ENCODE measurements around the gene ARHGEF40.

Gene ARHGEF40

DNA sequence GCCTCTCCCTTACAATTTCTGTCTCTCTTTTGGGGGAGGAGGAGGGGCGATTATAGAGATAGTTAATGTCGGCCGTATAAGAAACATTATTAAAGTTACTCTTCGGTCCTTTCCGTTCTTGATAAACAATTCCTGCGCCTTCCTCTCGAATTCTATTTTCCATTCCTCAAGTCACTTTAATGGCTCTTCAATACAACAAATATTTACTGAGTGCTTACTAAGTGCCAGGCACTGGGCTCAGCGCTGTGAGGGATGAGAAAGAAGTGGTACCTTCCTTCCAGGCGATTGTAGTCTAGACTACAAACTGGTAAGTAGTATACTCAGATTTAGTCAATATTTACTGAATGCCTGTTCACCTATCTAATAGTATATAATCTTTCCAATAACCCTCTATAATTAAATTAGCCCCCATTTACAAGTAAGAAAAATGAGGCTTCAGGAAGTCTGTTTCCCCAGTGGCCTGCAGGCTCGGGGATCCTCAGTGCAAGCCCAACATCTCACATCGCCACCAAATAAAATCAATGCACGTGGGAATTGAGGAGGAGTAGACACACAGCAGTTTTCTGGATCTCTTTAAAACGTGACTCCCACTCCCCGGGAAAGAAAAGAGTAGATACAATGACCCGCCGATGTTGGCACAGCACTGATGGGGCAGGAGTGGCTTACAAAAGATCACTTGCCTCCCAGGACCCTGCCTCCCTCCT is 28.9 kb downstream of the ARHGEF40 start:
- DNase-seq = no peak

DNA sequence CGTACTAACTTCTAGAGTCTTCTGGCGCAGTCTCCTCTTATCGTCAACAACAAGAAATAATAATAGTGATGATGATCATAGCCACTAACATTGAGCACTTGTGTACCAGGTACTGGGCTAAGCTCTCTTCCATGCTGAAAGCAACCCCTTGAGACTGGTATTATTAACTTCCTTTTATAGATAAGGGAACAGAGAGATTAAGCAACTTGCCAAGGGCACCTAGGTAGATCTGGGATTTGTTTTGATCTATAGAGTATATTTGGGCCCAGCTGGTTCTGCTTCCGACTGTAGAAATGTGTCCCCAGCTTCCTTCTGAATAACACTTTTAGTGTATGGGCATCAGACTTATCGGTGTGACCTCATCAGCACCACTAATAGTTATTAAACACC is 29.5 kb downstream of the ARHGEF40 start:
- DNase-seq = no peak

DNA sequence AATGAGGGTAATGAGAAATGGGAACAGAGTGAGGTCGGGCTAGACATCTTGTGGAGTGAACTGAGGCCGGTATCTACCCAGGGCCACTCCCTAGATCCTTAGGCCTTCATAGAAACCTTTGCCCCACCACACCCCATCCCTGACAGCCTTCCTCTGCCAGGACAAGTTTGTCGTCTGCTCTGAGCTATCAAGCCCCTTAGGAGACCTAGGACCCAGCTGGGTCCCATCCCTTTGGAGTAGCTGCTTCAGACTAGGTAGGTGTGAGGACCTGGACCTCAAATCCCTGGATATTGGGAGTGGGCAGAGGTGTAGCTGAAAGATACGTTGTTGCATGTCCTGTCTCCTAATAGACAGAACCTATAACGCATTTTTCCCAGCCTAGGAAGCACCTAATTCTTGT is 30.8 kb downstream of the ARHGEF40 start, which contains the start of gene TMEM253:
Gene TMEM253 (plus strand): TSS at position 136 of the 400 bp plus-strand sequence. CDS start 278 bp downstream, outside the sequence.
- DNase-seq = no peak

DNA sequence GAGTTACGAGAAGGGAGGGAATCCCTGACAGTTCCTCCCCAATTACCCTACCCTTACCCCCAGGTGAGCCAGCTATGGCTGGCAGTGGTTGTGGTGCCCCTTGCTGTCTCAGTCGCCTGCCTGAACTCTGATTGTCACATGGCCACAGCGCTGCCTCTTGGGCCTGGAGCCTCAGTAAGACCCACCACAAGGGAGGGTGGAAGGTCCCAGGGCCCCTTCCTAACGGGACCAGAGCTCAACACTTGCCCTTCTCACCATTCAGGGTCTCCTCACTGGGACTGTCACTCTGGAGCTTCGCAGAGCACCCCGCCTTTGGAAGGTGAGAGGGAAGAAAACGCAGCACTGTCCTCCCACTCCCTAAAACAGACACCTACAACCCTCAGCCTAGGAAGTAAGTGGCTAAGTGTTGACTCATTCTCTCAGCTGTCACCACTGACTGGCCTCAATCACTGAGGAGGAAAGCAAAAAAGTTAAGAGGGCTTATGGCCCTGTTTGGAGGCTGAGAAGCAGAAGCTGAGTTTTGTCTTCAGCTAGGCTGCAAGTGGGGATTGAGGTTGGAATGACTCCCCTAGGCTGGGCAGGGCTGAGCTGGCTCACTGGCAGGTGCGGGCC is 31.8 kb downstream of the ARHGEF40 start:
- peak; percentile 15 for DNase-seq

DNA sequence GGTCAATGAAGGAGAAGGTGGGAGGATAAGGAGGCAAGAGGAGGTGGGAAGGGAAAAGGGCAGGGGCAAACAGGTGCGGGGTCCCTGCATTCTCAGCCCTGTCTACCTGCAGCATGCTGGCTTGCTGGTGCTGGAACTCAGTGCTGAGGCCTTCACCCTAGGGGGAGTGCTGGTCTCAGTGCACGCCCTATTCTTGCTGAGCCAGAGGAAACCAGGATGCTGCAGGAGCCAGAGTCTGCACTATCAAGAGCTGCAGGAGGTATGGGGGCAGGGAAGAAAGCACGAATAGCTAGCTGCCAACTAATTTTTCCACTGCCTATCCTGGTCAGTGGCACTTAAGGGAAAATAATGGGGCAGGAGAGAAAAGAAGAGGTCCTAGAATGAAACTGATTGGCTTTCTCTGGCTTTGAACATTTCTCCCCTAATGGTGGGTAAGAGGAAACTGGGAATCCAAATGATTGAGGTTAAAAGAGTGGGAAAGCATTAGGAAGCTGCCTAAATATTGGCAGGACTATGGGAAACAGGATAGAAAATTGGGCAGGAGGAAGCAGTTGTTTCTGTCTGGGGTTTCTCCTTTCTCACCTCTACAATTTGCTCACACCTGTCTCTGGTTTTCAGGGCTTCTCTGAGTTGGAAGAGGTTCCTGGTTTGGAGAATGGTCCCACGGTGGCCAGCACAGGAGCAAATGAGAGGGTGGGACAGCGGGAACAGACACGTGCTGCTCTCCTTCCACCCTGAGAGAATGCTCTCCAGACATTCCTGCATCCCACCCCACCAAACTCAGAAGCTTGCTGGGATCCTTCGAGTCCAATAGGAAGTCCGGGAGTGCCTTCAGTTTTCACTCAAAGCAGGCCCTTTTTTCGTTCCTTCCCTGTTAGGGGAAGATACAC is 32.7 kb downstream of the ARHGEF40 start:
- peak; percentile 77 for DNase-seq

DNA sequence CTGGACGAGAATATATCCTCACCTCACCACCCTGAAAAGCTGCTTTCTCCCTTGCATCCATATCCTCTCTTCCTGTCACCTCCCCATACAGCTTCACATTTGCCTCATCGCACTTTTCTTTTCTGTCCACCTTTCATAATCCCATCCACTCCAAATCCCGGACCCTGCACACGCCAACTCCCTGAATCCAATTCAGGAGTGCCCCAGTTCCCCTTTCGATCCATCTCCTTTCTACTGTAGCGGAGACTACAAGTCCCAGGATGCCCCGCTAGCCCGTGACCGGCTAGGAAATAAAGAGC is 33.3 kb downstream of the ARHGEF40 start:
- no peak for DNase-seq

DNA sequence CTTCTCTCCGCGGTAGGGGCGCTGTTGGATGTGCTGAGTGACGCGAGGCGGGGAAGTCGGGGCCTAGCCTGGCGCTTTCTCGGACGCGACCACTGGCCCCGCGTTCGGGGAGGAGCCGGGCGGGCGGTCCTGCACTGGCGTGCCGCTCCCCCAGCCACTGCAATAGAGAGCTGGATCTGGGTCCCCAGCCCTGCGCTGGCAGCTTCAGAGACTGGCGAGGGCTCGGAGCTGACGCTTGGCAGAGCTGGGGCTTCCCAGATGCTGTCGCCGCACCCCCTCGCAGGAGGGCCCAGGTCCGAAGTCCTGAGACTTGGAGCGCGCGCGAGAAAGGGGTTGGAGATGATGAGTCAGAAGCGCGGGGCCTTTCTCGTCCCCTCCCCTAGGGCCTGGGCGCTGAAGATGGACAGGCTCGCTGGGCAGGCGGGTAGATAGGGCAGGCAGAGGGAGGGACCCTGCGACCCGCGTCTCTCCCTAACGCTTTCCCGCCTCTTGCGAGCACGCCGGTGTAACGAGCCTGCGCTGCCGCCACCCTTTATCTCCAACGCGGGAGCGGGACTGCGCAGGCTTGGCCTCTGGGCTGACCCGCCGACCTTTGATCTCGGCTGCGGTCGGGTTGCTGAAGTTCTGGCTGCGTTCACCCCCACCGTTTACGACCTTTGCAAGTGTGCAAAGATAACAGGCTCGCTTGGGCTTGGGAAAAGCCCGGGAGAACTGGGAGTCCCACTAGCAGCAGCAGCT is 33.8 kb downstream of the ARHGEF40 start:
- DNase-seq = peak; percentile 97

DNA sequence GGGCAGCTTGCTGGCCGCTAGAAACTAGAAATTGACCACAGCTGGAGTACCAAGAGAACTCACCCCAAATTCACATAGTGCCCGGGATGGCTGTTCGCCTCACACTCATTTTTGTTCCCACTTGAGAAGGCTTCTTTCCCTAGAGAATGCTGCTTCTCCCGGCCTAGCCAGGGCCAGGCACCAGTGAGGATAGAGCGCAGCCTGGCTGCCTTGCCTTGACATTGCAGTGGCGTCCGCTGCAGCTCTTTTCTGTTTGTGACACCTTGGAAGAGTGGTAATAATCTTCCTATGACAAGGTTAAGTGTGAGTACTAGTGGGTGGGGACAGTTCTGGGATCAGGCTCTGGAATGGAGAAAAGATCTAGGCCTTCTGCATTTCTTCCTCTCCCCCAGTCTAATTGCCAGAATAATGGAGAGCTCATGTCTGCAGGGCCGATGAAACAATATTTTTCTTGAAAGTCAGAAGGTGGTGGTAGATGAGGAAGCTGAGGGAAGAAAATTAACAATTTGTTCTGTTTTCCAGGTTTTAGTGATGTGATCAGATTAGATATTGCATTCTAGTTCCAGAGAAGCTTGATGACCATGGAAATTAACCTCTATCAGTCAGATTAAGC is 34.5 kb downstream of the ARHGEF40 start:
- peak; percentile 82 for DNase-seq

DNA sequence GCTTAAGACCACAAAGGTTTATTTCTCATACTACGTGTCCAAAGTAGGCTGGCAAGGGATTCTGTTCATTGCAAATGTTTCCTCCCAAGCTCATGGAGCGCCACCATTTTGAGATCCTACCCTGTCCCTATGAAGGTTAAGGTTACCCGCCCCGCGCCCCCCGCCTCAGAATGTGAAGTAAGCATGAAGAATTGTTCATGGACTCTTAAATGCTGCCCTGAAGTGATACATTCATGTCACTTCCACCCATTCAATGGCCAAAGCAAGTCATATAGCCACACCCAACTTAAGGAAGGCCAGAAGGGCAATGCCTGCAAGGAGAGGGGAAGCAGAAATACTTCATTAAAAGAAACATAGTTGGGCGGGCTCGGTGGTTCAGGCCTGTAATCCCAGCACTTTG is 35.0 kb downstream of the ARHGEF40 start:
- DNase-seq = no peak

- no peak for DNase-seq
Measured at GRCh38 chr14:21106176-21106497, 36.0 kb downstream of the ARHGEF40 start.

- DNase-seq = peak; percentile 85
Measured at GRCh38 chr14:21106498-21107282, 36.6 kb downstream of the ARHGEF40 start.

DNA sequence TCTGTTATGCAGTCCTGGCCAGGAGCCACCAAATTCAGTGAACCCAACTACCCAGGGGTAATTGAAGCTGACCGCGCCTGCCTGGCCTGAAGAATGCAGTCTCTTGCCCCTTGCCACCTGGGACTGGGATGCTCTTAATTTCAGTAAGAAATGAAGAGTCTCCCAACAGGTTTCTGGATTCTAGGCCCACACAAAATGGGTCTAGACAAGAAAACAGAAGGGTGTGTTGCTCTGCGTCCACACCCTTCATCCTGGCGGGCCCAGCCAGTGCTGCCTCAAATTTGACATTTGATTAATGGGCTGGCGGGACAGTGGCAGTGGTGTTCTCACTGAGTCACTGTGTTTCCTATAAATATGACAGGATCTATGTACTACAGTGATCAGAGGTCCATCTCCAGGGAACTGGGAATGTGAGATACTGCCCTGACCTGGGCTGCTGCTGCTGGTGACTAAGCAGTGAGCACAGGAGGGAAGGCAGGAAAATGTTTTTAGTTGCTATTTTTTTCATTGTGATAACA is 37.2 kb downstream of the ARHGEF40 start:
- DNase-seq = peak; percentile 60

GRCh38 chr14:21108791-21109190 is 38.7 kb downstream of the ARHGEF40 start:
- DNase-seq = no peak

DNA sequence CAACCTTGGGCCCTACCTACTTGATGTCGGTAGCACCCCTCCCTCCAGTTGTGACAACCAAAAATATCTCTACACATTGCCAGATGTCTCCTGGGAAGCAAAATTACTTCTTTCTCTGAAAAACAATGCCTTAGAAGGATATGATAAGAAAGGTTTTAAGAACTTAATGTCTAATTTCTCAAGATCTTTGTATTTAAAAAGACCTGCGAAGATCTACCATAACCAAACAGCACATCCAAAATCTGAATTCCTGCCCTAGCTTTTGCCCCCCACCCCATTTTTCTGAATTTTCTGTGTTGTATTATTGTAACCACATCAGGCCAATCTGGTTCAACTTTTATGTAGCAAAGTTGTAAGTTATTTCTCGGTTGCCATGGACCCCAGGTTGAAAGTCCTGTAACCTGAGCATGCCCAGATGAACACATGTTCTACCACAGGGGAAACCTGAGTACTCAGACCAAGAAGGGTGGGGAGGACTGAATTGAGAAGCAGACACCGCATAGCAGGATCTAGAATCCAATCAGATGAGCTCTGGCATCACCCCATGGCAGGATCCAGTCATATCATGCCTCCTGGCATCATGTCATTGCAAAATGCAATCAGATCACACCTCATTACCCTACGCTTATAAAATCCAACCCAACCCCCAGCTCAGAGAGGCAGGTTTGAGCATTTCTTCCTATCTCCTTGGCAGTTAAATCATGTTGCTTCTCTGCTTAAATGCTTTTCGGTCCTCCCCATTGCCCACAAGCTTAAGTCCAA is 39.5 kb downstream of the ARHGEF40 start:
- DNase-seq = peak; percentile 14

DNA sequence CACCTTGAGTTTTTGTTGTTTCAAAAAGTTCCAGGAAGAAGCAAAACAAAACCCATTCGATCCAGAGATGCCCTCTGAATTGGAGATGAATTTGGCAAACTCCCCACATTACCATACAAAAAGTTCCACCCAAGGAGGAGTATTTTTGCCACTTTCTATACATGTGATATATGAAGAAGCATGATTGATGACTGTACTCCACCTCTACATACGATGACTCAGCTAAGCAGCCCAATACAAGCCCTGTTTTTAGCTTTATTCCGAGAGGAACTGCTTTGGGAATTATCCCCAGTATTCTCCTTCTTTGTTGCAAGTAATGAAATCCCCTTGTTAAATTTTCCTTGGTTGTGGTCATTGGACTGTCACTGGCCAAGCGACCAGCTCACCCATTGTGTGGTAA is 42.2 kb downstream of the ARHGEF40 start:
- no peak for DNase-seq

DNA sequence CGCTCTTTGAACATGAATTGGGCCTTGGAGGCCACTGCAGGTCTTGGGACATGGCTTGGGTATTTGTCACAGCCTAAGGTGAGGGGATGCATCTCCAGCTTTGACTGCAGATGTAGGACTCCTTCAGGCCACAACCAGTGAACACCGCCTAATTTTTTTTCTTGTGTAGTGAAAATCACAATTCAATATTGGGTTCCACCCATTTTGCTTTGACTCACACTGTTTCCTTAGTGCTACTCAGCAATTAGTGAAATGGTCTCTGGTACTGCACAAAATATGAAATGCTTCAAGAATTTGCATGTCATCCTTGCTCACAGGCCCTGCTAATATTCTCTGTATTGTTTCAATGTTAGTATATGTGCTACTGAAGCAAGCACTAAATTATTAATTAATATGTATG is 43.3 kb downstream of the ARHGEF40 start:
- no peak for DNase-seq

GRCh38 chr14:21118933-21119332 is 48.8 kb downstream of the ARHGEF40 start:
- DNase-seq = no peak

DNA sequence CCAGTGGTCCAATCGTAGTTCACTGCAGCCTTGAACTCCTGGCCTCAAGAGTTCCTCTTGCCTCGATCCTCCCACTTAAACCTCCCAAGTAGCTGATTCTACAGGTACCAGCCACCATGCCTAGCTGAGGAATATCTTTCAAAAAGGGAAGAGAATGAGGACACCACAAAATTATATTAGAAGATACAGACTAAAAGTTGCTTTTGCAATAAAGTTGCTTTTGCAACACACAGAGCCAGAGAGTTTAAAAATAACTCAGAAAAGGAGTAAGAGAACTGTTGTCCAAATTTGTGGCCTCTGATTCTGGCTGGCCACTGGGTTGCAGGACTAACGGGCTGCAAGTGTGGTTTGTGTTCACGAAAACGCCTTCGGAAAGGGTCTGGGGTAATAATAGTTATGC is 50.6 kb downstream of the ARHGEF40 start:
- DNase-seq = no peak

DNA sequence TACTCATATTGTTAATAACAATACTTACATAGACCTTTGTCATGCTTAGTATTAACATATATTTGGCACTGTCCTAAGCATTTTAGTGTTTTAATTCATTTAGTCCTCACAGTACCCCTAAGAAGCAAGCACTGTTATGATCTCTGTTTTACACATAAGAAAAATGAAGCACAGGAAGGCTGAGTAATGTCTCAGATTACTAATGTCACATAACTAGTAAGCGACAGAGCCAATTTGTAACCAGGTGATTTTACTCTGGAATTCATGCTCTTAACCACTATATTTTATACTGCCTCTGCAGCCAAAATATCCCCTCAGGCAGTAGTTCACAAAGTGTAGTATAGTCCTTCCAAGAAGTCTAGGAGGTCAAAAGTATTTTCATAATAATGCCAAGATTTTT is 51.0 kb downstream of the ARHGEF40 start:
- DNase-seq = no peak

- DNase-seq = no peak
Measured at GRCh38 chr14:21123429-21123828, 53.3 kb downstream of the ARHGEF40 start.

DNA sequence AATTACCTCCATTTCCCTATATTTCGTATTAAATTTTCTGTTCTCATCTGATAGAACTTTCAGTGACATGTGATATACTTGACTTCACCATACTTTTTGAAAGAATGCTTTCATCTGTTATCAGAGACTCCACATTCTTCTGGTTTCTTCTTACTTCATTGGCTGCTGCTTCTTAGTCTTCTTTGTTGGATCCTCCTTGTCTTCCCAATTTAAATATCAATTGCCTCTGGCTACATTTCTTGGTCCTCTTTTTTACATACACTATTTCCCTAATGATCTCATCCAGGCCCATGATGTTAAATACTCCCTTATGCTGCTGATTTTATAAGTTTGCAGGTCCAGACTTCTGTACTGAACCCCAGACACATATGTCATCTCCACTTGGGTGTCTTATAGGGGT is 63.8 kb downstream of the ARHGEF40 start:
- no peak for DNase-seq

Data from hematopoietic multipotent progenitor cell treated with erythropoietin and hydrocortisone succinate and interleukin-3 and kit ligand, for 8 days (in vitro differentiated cells).